A549 (cell line): ENCODE data around the gene SLC25A41.

ENCODE experiments used
- CTCF ChIP-seq: fragments of >200 bp; sonication (Bioruptor Twin); formaldehyde crosslinking; IDR thresholded peaks from 3 replicates; pipeline ENCODE4 v1.5.1; 2016
- EHMT2 ChIP-seq: fragments of 200-600 bp; sonication (generic); IDR thresholded peaks from 2 replicates; pipeline ENCODE4 v1.6.1; 2016; ENCODE audit warnings: antibody characterized with exemption, low read depth, mild to moderate bottlenecking, moderate library complexity

GRCh38 chr19:6415591-6416190, 17.9 kb downstream of the SLC25A41 start:
- TF ChIP-seq CTCF (no peak), EHMT2 (no peak)
